ENCODE data around the gene PDE3A. TPM values are rescaled to one million over a fixed set of nuclear protein-coding genes. Genes with fewer than 3 reads are reported as not detected.

The PDE3A gene
- total RNA-seq, 2 experiments from 2014 or later, result not detected

GRCh38 chr12:20366776-20367409, 1.4 kb upstream of the PDE3A start:
- H3K36me3 Mint-ChIP-seq (ENCODE audit: low read depth), result no peaks in the 10 kb centered on the region
- no peak overlapping the region for H3K27ac Mint-ChIP-seq
- ChIA-PET CTCF (no interaction called here), POLR2A (no interaction called here)
- H3K27me3 Mint-ChIP-seq, result peaks cover 47% of the 10 kb centered on the region
- H3K4me3 Mint-ChIP-seq, result no peak overlapping the region
- no peaks in the 10 kb centered on the region for H3K9me3 Mint-ChIP-seq
- DNase-seq, result no peak
- peaks cover 9% of the 10 kb centered on the region for H3K4me1 Mint-ChIP-seq

- ChIA-PET CTCF (no interaction called here), POLR2A (no interaction called here)
- Mint-ChIP-seq H3K36me3 (ENCODE audit: low read depth) (no peaks in the 10 kb centered on the region), H3K9me3 (no peaks in the 10 kb centered on the region), H3K27ac (no peak overlapping the region), H3K4me1 (peaks cover 9% of the 10 kb centered on the region), H3K27me3 (peaks cover 50% of the 10 kb centered on the region), H3K4me3 (no peak overlapping the region)
- DNase-seq, result no peak
Measured at GRCh38 chr12:20367583-20368113, 689 bp upstream of the PDE3A start.

GRCh38 chr12:20368651-20369304, 441 bp downstream of the PDE3A start:
- H3K27me3 Mint-ChIP-seq, result peaks cover 52% of the 10 kb centered on the region

GRCh38 chr12:20369305-20370013, 1.1 kb downstream of the PDE3A start:
- Mint-ChIP-seq H3K4me3 (peak overlapping the region; percentile 27), H3K27ac (no peak overlapping the region), H3K27me3 (peaks cover 52% of the 10 kb centered on the region), H3K9me3 (no peaks in the 10 kb centered on the region), H3K4me1 (peaks cover 9% of the 10 kb centered on the region), H3K36me3 (ENCODE audit: low read depth) (no peaks in the 10 kb centered on the region)
- ChIA-PET CTCF (no interaction called here), POLR2A (no interaction called here)
- no peak for DNase-seq

More at GRCh38 chr12:20368651-20369304, 441 bp downstream of the PDE3A start:
- Mint-ChIP-seq H3K27ac (no peak overlapping the region), H3K36me3 (ENCODE audit: low read depth) (no peaks in the 10 kb centered on the region), H3K9me3 (no peaks in the 10 kb centered on the region), H3K4me3 (peak overlapping the region; percentile 24), H3K4me1 (peaks cover 9% of the 10 kb centered on the region)
- POLR2A ChIA-PET, result no interaction called here
- CTCF ChIA-PET, result no interaction called here
- no peak for DNase-seq

- CTCF ChIA-PET, result no interaction called here
- Mint-ChIP-seq H3K27me3 (peaks cover 50% of the 10 kb centered on the region), H3K36me3 (ENCODE audit: low read depth) (no peaks in the 10 kb centered on the region), H3K4me1 (peaks cover 9% of the 10 kb centered on the region), H3K4me3 (no peak overlapping the region), H3K9me3 (no peaks in the 10 kb centered on the region), H3K27ac (no peak overlapping the region)
- POLR2A ChIA-PET, result no interaction called here
- no peak for DNase-seq
Measured at GRCh38 chr12:20370014-20370386, 1.7 kb downstream of the PDE3A start.

- H3K4me1 Mint-ChIP-seq, result peaks cover 9% of the 10 kb centered on the region
- CTCF ChIA-PET, result no interaction called here
- no peak overlapping the region for H3K4me3 Mint-ChIP-seq
- POLR2A ChIA-PET, result no interaction called here
- H3K36me3 Mint-ChIP-seq (ENCODE audit: low read depth), result no peaks in the 10 kb centered on the region
- H3K27me3 Mint-ChIP-seq, result peaks cover 49% of the 10 kb centered on the region
- H3K9me3 Mint-ChIP-seq, result no peaks in the 10 kb centered on the region
- no peak overlapping the region for H3K27ac Mint-ChIP-seq
- DNase-seq, result no peak
Measured at GRCh38 chr12:20370866-20371519, 2.7 kb downstream of the PDE3A start.

GRCh38 chr12:20372326-20373096, 4.2 kb downstream of the PDE3A start:
- Mint-ChIP-seq H3K36me3 (ENCODE audit: low read depth) (no peaks in the 10 kb centered on the region), H3K4me3 (no peak overlapping the region), H3K4me1 (peaks cover 9% of the 10 kb centered on the region), H3K27ac (no peak overlapping the region), H3K9me3 (no peaks in the 10 kb centered on the region), H3K27me3 (peaks cover 39% of the 10 kb centered on the region)
- ChIA-PET CTCF (no interaction called here), POLR2A (no interaction called here)
- DNase-seq, result no peak

GRCh38 chr12:20374795-20375194, 6.5 kb downstream of the PDE3A start:
- H3K36me3 Mint-ChIP-seq (ENCODE audit: low read depth), result no peaks in the 10 kb centered on the region
- no peak overlapping the region for H3K4me3 Mint-ChIP-seq

GRCh38 chr12:20375560-20375959, 7.2 kb downstream of the PDE3A start:
- ChIA-PET POLR2A (no interaction called here), CTCF (no interaction called here)
- no peaks in the 10 kb centered on the region for H3K4me1 Mint-ChIP-seq
- H3K27ac Mint-ChIP-seq, result no peak overlapping the region
- DNase-seq, result no peak
- no peaks in the 10 kb centered on the region for H3K36me3 Mint-ChIP-seq (ENCODE audit: low read depth)
- H3K27me3 Mint-ChIP-seq, result peaks cover 16% of the 10 kb centered on the region
- H3K9me3 Mint-ChIP-seq, result no peaks in the 10 kb centered on the region
- no peak overlapping the region for H3K4me3 Mint-ChIP-seq

More at GRCh38 chr12:20374795-20375194, 6.5 kb downstream of the PDE3A start:
- H3K4me1 Mint-ChIP-seq, result peaks cover 2% of the 10 kb centered on the region
- CTCF ChIA-PET, result no interaction called here
- POLR2A ChIA-PET, result no interaction called here
- no peak for DNase-seq
- no peak overlapping the region for H3K27ac Mint-ChIP-seq
- no peaks in the 10 kb centered on the region for H3K9me3 Mint-ChIP-seq
- peaks cover 23% of the 10 kb centered on the region for H3K27me3 Mint-ChIP-seq

- no peak overlapping the region for H3K4me3 Mint-ChIP-seq
- no peaks in the 10 kb centered on the region for H3K9me3 Mint-ChIP-seq
- POLR2A ChIA-PET, result no interaction called here
- DNase-seq, result no peak
- peaks cover 6% of the 10 kb centered on the region for H3K27me3 Mint-ChIP-seq
- H3K36me3 Mint-ChIP-seq (ENCODE audit: low read depth), result no peaks in the 10 kb centered on the region
- no peak overlapping the region for H3K27ac Mint-ChIP-seq
- no peaks in the 10 kb centered on the region for H3K4me1 Mint-ChIP-seq
- CTCF ChIA-PET, result no interaction called here
Measured at GRCh38 chr12:20376984-20377383, 8.6 kb downstream of the PDE3A start.

GRCh38 chr12:20377750-20378149, 9.4 kb downstream of the PDE3A start:
- ChIA-PET CTCF (no interaction called here), POLR2A (no interaction called here)
- H3K27me3 Mint-ChIP-seq, result peaks cover 4% of the 10 kb centered on the region
- H3K27ac Mint-ChIP-seq, result no peak overlapping the region
- no peaks in the 10 kb centered on the region for H3K9me3 Mint-ChIP-seq
- no peaks in the 10 kb centered on the region for H3K4me1 Mint-ChIP-seq
- no peaks in the 10 kb centered on the region for H3K36me3 Mint-ChIP-seq (ENCODE audit: low read depth)
- no peak overlapping the region for H3K4me3 Mint-ChIP-seq
- no peak for DNase-seq

GRCh38 chr12:20382117-20382516, 13.8 kb downstream of the PDE3A start:
- H3K4me1 Mint-ChIP-seq, result no peaks in the 10 kb centered on the region
- CTCF ChIA-PET, result no interaction called here
- POLR2A ChIA-PET, result no interaction called here

GRCh38 chr12:20383612-20384011, 15.3 kb downstream of the PDE3A start:
- Mint-ChIP-seq H3K9me3 (no peaks in the 10 kb centered on the region), H3K4me3 (no peak overlapping the region), H3K4me1 (no peaks in the 10 kb centered on the region), H3K36me3 (ENCODE audit: low read depth) (no peaks in the 10 kb centered on the region), H3K27ac (no peak overlapping the region), H3K27me3 (no peaks in the 10 kb centered on the region)
- POLR2A ChIA-PET, result no interaction called here
- DNase-seq, result no peak
- CTCF ChIA-PET, result no interaction called here

More at GRCh38 chr12:20382117-20382516, 13.8 kb downstream of the PDE3A start:
- Mint-ChIP-seq H3K4me3 (no peak overlapping the region), H3K9me3 (no peaks in the 10 kb centered on the region), H3K36me3 (ENCODE audit: low read depth) (no peaks in the 10 kb centered on the region), H3K27me3 (no peaks in the 10 kb centered on the region), H3K27ac (no peak overlapping the region)
- DNase-seq, result no peak
